GM21390 (cell line): ENCODE measurements around the gene IL17F.
A peak's percentile ranks its signal among the peaks of the same experiment; 100 is the strongest.

Source experiments
- ATAC-seq: cut with Tn5 transposase; IDR thresholded peaks from one replicate; pipeline ENCODE4 v1.9.1; 2021; ENCODE audit not compliant: unreplicated experiment

The IL17F gene

GRCh38 chr6:52195886-52196285, 48.4 kb downstream of the IL17F start:
- no peak for ATAC-seq

GRCh38 chr6:52191824-52192223, 52.5 kb downstream of the IL17F start:
- no peak for ATAC-seq

- peak; percentile 41 for ATAC-seq
These were observed 53.9 kb downstream of the IL17F start for GRCh38 chr6:52190409-52190808.

DNA sequence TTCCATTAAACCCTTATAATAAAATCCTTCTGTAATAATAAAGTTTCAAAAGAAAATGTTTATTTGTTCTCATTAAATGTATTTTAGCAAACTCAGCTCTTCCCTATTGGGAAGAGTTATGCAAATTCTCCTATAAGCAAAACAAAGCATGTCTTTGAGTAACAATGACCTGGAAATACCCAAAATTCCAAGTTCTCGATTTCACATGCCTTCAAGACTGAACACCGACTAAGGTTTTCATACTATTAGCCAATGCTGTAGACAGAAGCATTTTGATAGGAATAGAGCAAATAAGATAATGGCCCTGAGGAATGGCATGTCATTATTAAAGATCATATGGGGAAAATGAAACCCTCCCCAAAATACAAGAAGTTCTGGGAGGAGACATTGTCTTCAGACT, 54.3 kb downstream of the IL17F start:
- no peak for ATAC-seq

GRCh38 chr6:52187098-52187497, 57.2 kb downstream of the IL17F start:
- no peak for ATAC-seq
